ENCODE results near the gene ABHD15. TPM values are rescaled to one million over a fixed set of nuclear protein-coding genes. Genes with fewer than 3 reads are reported as not detected.

The ABHD15 gene
- total and polyA plus RNA-seq, 9 of the 15 experiments (the other 6 are each of a cell fraction or from before 2014, with no cell fraction given): 0.85 to 4.2 (median 2.1) TPM

GRCh38 chr17:29589524-29590410 is 22.9 kb upstream of the ABHD15 start, which contains the start of gene GIT1 (continued):
- TF ChIP-seq, protein P1, sequence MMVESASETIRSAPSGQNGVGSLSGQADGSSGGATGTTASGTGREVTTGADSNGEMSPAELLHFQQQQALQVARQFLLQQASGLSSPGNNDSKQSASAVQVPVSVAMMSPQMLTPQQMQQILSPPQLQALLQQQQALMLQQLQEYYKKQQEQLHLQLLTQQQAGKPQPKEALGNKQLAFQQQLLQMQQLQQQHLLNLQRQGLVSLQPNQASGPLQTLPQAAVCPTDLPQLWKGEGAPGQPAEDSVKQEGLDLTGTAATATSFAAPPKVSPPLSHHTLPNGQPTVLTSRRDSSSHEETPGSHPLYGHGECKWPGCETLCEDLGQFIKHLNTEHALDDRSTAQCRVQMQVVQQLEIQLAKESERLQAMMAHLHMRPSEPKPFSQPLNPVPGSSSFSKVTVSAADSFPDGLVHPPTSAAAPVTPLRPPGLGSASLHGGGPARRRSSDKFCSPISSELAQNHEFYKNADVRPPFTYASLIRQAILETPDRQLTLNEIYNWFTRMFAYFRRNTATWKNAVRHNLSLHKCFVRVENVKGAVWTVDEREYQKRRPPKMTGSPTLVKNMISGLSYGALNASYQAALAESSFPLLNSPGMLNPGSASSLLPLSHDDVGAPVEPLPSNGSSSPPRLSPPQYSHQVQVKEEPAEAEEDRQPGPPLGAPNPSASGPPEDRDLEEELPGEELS (CRISPR knock-in tag; IDR thresholded peaks at IDR 0.05; ENCODE audit: borderline replicate concordance): no peak
- no peak for TF ChIP-seq POLR2AphosphoS5 (IDR thresholded peaks at IDR 0.05; ENCODE audit: control insufficient read depth, insufficient read depth, low read depth, low read length)
- peak; percentile 75 for TF ChIP-seq CCNT2 (IDR thresholded peaks at IDR 0.05; ENCODE audit: borderline replicate concordance, extremely low read depth, insufficient read length, low read depth, low read length)
- no peak for TF ChIP-seq TARDBP (IDR thresholded peaks at IDR 0.05)
- TF ChIP-seq, protein P2, sequence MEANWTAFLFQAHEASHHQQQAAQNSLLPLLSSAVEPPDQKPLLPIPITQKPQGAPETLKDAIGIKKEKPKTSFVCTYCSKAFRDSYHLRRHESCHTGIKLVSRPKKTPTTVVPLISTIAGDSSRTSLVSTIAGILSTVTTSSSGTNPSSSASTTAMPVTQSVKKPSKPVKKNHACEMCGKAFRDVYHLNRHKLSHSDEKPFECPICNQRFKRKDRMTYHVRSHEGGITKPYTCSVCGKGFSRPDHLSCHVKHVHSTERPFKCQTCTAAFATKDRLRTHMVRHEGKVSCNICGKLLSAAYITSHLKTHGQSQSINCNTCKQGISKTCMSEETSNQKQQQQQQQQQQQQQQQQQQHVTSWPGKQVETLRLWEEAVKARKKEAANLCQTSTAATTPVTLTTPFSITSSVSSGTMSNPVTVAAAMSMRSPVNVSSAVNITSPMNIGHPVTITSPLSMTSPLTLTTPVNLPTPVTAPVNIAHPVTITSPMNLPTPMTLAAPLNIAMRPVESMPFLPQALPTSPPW (CRISPR knock-in tag; IDR thresholded peaks at IDR 0.05): peak; percentile 100
- TF ChIP-seq GATAD2B (IDR thresholded peaks at IDR 0.05; ENCODE audit: borderline replicate concordance): peak; percentile 23; the same call in 1 of the 2 replicates
- TF ChIP-seq, protein P3, sequence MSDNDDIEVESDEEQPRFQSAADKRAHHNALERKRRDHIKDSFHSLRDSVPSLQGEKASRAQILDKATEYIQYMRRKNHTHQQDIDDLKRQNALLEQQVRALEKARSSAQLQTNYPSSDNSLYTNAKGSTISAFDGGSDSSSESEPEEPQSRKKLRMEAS (CRISPR knock-in tag; IDR thresholded peaks at IDR 0.05): peak; percentile 43
- TF ChIP-seq NR2C1 (IDR thresholded peaks at IDR 0.05): 0 out of 2 replicates have a peak, but pooled peaks have one; percentile 42
- peak; percentile 78 for TF ChIP-seq NR2C1 (tag; IDR thresholded peaks at IDR 0.05)
- no peak for TF ChIP-seq ZNF354B (CRISPR knock-in tag; IDR thresholded peaks at IDR 0.05)
- TF ChIP-seq SIX5 (IDR thresholded peaks at IDR 0.05; ENCODE audit: borderline replicate concordance in 1 of 2, insufficient read depth in 1 of 2, low read depth in 1 of 2, low read length in 2 of 2): no peak
- no peak for TF ChIP-seq TOE1 (IDR thresholded peaks at IDR 0.05; ENCODE audit: borderline replicate concordance)
- TF ChIP-seq TOE1 (CRISPR knock-in tag; IDR thresholded peaks at IDR 0.05; ENCODE audit: borderline replicate concordance, low read depth): no peak
- TF ChIP-seq SIN3A (IDR thresholded peaks at IDR 0.05; ENCODE audit: borderline replicate concordance in 2 of 2, control insufficient read depth in 1 of 2, low read depth in 2 of 2, low read length in 2 of 2): peak in 1 of 2 experiments; percentile 39; a peak in 1 of 4 replicates
- TF ChIP-seq NEUROD1 (IDR thresholded peaks at IDR 0.05; ENCODE audit: borderline replicate concordance, low read depth, low read length, partially characterized antibody): peak; percentile 63
- TF ChIP-seq RB1 (IDR thresholded peaks at IDR 0.05; ENCODE audit: low read depth): peak; percentile 71
- TF ChIP-seq ZNF277 (CRISPR knock-in tag; IDR thresholded peaks at IDR 0.05; ENCODE audit: borderline replicate concordance): no peak
- TF ChIP-seq POLR2G (IDR thresholded peaks at IDR 0.05; ENCODE audit: low read depth, low read length): peak; percentile 72
- TF ChIP-seq HMBOX1 (IDR thresholded peaks at IDR 0.05): no peak
- 0 out of 2 replicates have a peak, but pooled peaks have one; percentile 12 for TF ChIP-seq SMAD4 (CRISPR knock-in tag; conservative IDR thresholded peaks at IDR 0.05)
